NB4 (cell line): Measurements from ENCODE around the gene LIME1.
"Not testable (repeated sequence)": the region's sequence is repeated elsewhere in the genome, so short reads cannot be mapped to it uniquely, and the experiment has no call there.

Source experiments
- DNase-seq: peaks from one replicate; pipeline ENCODE4 v3.0.0; 2010; ENCODE audit warnings: low read depth
- H3K4me3 ChIP-seq: one replicate; pipeline ENCODE4 v1.5.1; 2011; ENCODE audit warnings: mild to moderate bottlenecking, low read depth, low read length, moderate library complexity
- CTCF ChIP-seq: IDR thresholded peaks from one replicate; pipeline ENCODE4 v1.5.1; 2012; ENCODE audit warnings: low read depth, low read length
- MAX ChIP-seq: IDR thresholded peaks from 2 replicates; pipeline ENCODE4 v1.6.1; 2011; ENCODE audit warnings: low read depth, low read length
- MYC ChIP-seq: IDR thresholded peaks from 2 replicates; pipeline ENCODE4 v1.6.1; 2011; ENCODE audit warnings: low read depth, low read length
- POLR2A ChIP-seq: IDR thresholded peaks from 2 replicates; pipeline ENCODE4 v1.6.1; 2011; ENCODE audit warnings: mild to moderate bottlenecking; ENCODE audit not compliant: insufficient read length; ENCODE audit errors: extremely low read depth

Gene LIME1

GRCh38 chr20:63714858-63715257 is 21.6 kb upstream of the LIME1 start:
- no peak for TF ChIP-seq POLR2A
- TF ChIP-seq MAX: no peak
- no peak for TF ChIP-seq MYC
- TF ChIP-seq CTCF: no peak
- no peak for DNase-seq
- no peak overlapping the region for H3K4me3 ChIP-seq

GRCh38 chr20:63718996-63719395 is 17.5 kb upstream of the LIME1 start:
- DNase-seq: no peak
- TF ChIP-seq CTCF: no peak
- no peak for TF ChIP-seq POLR2A
- no peak for TF ChIP-seq MAX
- no peak for TF ChIP-seq MYC
- H3K4me3 ChIP-seq: no peak overlapping the region

- not testable (repeated sequence) for DNase-seq, H3K4me3 ChIP-seq
Measured at GRCh38 chr20:63722967-63723622, 13.4 kb upstream of the LIME1 start.

GRCh38 chr20:63730189-63730733 is 6.2 kb upstream of the LIME1 start:
- H3K4me3 ChIP-seq, DNase-seq: not testable (repeated sequence)

GRCh38 chr20:63731410-63731809 is 5.1 kb upstream of the LIME1 start:
- DNase-seq: no peak
- no peak for TF ChIP-seq MYC
- no peak for TF ChIP-seq POLR2A
- no peak for TF ChIP-seq MAX
- no peak for TF ChIP-seq CTCF
- no peak overlapping the region for H3K4me3 ChIP-seq

GRCh38 chr20:63732118-63733095 is 4.1 kb upstream of the LIME1 start:
- TF ChIP-seq MYC (no peak), MAX (no peak), POLR2A (no peak), CTCF (no peak)
- H3K4me3 ChIP-seq: no peak overlapping the region
- no peak for DNase-seq
